K562 (cell line): ENCODE data around the gene WNT6. TPM values are rescaled to one million over a fixed set of nuclear protein-coding genes. Genes with fewer than 3 reads are reported as not detected.

Experiments used
- ATAC-seq: fragments of 200-7000 bp; cut with Tn5 transposase; 3 replicates; pipeline ENCODE4 v1.9.1; 2020; ENCODE audit warnings: moderate library complexity
- BruUV-seq: library from RNA; stranded (reverse); fragments of 400-500 nt; replicated peaks from 2 replicates; lab custom pipeline; 2021; lab: Mats Ljungman, UMichigan
- CTCF ChIA-PET: fragments of 300-600 bp; formaldehyde crosslinking; extraction: SDS; loops from one replicate; lab custom pipeline; 2021; ENCODE audit warnings: low intra/inter-chr PET ratio; lab: Yijun Ruan, JAX
- POLR2A ChIA-PET: fragments of 300-600, 350-650 bp; sonication (Branson Sonifier 250); formaldehyde crosslinking; extraction: SDS; loops from one replicate; lab custom pipeline; 2021; ENCODE audit warnings: antibody characterized with exemption, inconsistent platforms; lab: Yijun Ruan, JAX
- DNase-seq, 4 experiments: peaks; one replicate each; pipeline versions ENCODE4 v3.0.0 to v3.0.0-alpha.2; 2011 to 2018; ENCODE audit warnings: low spot score in 3 of 4, mixed read lengths in 3 of 4; ENCODE audit errors: extremely low read depth in 1 of 4
- FAIRE-seq: peaks from 2 replicates; lab custom pipeline; 2011; peaks lifted over from hg19 to GRCh38; lab: Jason Lieb, UNC
- H2AFZ ChIP-seq: 2 replicates; pipeline ENCODE4 v1.6.0; 2011; ENCODE audit warnings: low read depth, low read length, control low read depth, inconsistent platforms
- H3K27ac ChIP-seq: fragments of 200-600 bp; 3 replicates; pipeline ENCODE4 v1.8.0; 2011; ENCODE audit warnings: low read depth, mild to moderate bottlenecking, control low read depth, inconsistent platforms, low read length, moderate library complexity, mixed read lengths; ENCODE audit errors: extremely low read depth
- H3K27me3 ChIP-seq, 2 experiments: fragments of 300-600 bp in 1 of 2; 2 replicates in 1 of 2; 3 replicates in 1 of 2; pipeline versions ENCODE4 v1.6.0 to v1.8.0; 2011; ENCODE audit warnings: inconsistent platforms in 2 of 2, low read length in 2 of 2, mild to moderate bottlenecking in 1 of 2, mixed read lengths in 1 of 2, moderate library complexity in 1 of 2; ENCODE audit not compliant: control insufficient read depth in 2 of 2, insufficient read depth in 2 of 2
- H3K36me3 ChIP-seq: fragments of 300-600 bp; 3 replicates; pipeline ENCODE4 v1.8.0; 2011; ENCODE audit warnings: mild to moderate bottlenecking, low read length, inconsistent platforms; ENCODE audit not compliant: control insufficient read depth, insufficient read depth
- H3K4me1 ChIP-seq, 2 experiments: fragments of 200-600 bp in 1 of 2; replicated peaks in 1 of 2; 2 replicates in 1 of 2; 3 replicates in 1 of 2; pipeline versions ENCODE4 v1.5.1 to v1.8.0; 2011; ENCODE audit warnings: inconsistent platforms in 2 of 2, low read length in 2 of 2, mild to moderate bottlenecking in 1 of 2, mixed read lengths in 1 of 2, moderate library complexity in 1 of 2; ENCODE audit not compliant: control insufficient read depth in 2 of 2, insufficient read depth in 2 of 2
- H3K4me2 ChIP-seq: 2 replicates; pipeline ENCODE4 v1.6.1; 2011; ENCODE audit warnings: low read length, control low read depth, inconsistent platforms, mixed read lengths; ENCODE audit not compliant: insufficient read depth
- H3K4me3 ChIP-seq: fragments of 200-600 bp; sonication (generic), shearing (Covaris generic); 2 replicates; pipeline ENCODE4 v1.5.1; 2016; ENCODE audit warnings: control low read depth, inconsistent platforms
- H3K79me2 ChIP-seq: fragments of 200-600 bp; 3 replicates; pipeline ENCODE4 v1.8.0; 2011; ENCODE audit warnings: low read length, inconsistent platforms; ENCODE audit not compliant: control insufficient read depth, insufficient read depth
- H3K9ac ChIP-seq, 2 experiments: 2 replicates each; pipeline versions ENCODE4 v1.6.0 to v1.6.1; 2011; ENCODE audit warnings: low read depth in 2 of 2, low read length in 2 of 2, control low read depth in 1 of 2, inconsistent platforms in 1 of 2, mild to moderate bottlenecking in 1 of 2, mixed read lengths in 1 of 2; ENCODE audit not compliant: insufficient read depth in 1 of 2
- H3K9me1 ChIP-seq: one replicate; pipeline ENCODE4 v1.6.0; 2011; ENCODE audit warnings: inconsistent platforms, mild to moderate bottlenecking, low read length, moderate library complexity; ENCODE audit not compliant: control insufficient read depth, insufficient read depth
- H3K9me3 ChIP-seq: replicated peaks from 2 replicates; pipeline ENCODE4 v1.5.1; 2011; ENCODE audit warnings: low read depth, low read length, inconsistent platforms; ENCODE audit not compliant: control insufficient read depth, insufficient read depth
- H4K20me1 ChIP-seq: replicated peaks from 2 replicates; pipeline ENCODE4 v1.6.1; 2011; ENCODE audit warnings: low read length, inconsistent platforms, mixed read lengths; ENCODE audit not compliant: control insufficient read depth, insufficient read depth
- C11orf30 ChIP-seq: fragments of 450-650 bp; IDR thresholded peaks from 2 replicates; pipeline ENCODE4 v1.6.1; 2016; ENCODE audit warnings: low read depth, mild to moderate bottlenecking
- CTCFL ChIP-seq: IDR thresholded peaks from 2 replicates; pipeline ENCODE4 v1.6.1; 2011; ENCODE audit warnings: borderline replicate concordance, low read depth, mild to moderate bottlenecking, moderate library complexity, low read length; ENCODE audit not compliant: insufficient read depth, poor library complexity, severe bottlenecking
- FOSL1 ChIP-seq: fragments of 200-800 bp; sonication (Bioruptor generic); conservative IDR thresholded peaks from 2 replicates; pipeline ENCODE4 v1.6.1; 2016; ENCODE audit warnings: missing genetic modification characterization, missing compliant biosample characterization
- JUN ChIP-seq, 2 experiments: sonication (generic) in 1 of 2; formaldehyde crosslinking in 1 of 2; IDR thresholded peaks; 2 replicates each; pipeline versions ENCODE4 v1.6.1 to v1.8.0; 2012 to 2022; ENCODE audit warnings: borderline replicate concordance in 2 of 2, mild to moderate bottlenecking in 2 of 2, improper control_type of control experiment in 1 of 2, low read depth in 1 of 2, low read length in 1 of 2, missing genetic modification reagents in 1 of 2
- NCOA4 ChIP-seq: fragments of 450-650 bp; IDR thresholded peaks from 2 replicates; pipeline ENCODE4 v1.6.1; 2018; ENCODE audit warnings: mild to moderate bottlenecking; ENCODE audit not compliant: partially characterized antibody
- PATZ1 ChIP-seq: fragments of 250-450 bp; sonication (Bioruptor Pico); IDR thresholded peaks from 2 replicates; pipeline ENCODE4 v1.5.0; 2020; ENCODE audit warnings: mild to moderate bottlenecking, borderline replicate concordance
- PHB ChIP-seq: fragments of 250-450 bp; sonication (Bioruptor Pico); IDR thresholded peaks from 2 replicates; pipeline ENCODE4 v1.5.0; 2021
- PHTF2 ChIP-seq: fragments of 250-450 bp; sonication (Bioruptor Pico); IDR thresholded peaks from 2 replicates; pipeline ENCODE4 v1.5.0; 2021; ENCODE audit warnings: mild to moderate bottlenecking
- POLR2B ChIP-seq: fragments of 450-650 bp; IDR thresholded peaks from 2 replicates; pipeline ENCODE4 v1.6.1; 2018; ENCODE audit warnings: low read depth; ENCODE audit not compliant: partially characterized antibody
- TAF7 ChIP-seq: fragments of 450-650 bp; IDR thresholded peaks from 2 replicates; pipeline ENCODE4 v1.6.1; 2016; ENCODE audit warnings: missing genetic modification characterization, missing compliant biosample characterization
- ZNF140 ChIP-seq: fragments of 250-450 bp; sonication (Bioruptor Pico); IDR thresholded peaks from 2 replicates; pipeline ENCODE4 v1.8.0; 2021; ENCODE audit warnings: moderate library complexity, mild to moderate bottlenecking, inconsistent platforms
- ZNF146 ChIP-seq: IDR thresholded peaks from one replicate; pipeline ENCODE4 v1.6.1; 2018; ENCODE audit warnings: missing compliant biosample characterization; ENCODE audit not compliant: unreplicated experiment
- WGBS: fragments of 100-300 bp; shearing (Covaris generic); methylation state at CpG from one replicate; pipeline ENCODE4 v1.1.6; 2016; ENCODE audit warnings: low coverage, mixed read lengths; ENCODE audit not compliant: insufficient coverage; ENCODE audit errors: missing lambda C conversion rate; 5-methylcytosine and 5-hydroxymethylcytosine counted together
- in situ Hi-C: fragments of 300-500 bp; cut with MboI; formaldehyde crosslinking; loops from 4 replicates; pipeline ENCODE4 v1.15.0; 2018; ENCODE audit warnings: inconsistent platforms, mixed read lengths
- intact Hi-C: fragments of 100-400 bp; cut with micrococcal nuclease; formaldehyde crosslinking; loops from 2 replicates; pipeline ENCODE4 v1.14.2; 2022
- polyA plus RNA-seq, 8 experiments: library from polyadenylated mRNA; depleted of rRNA in 4 of 8; stranded (reverse) in 5 of 8; unstranded in 3 of 8; fragments of >200 nt; fragmentation: Nextera tagmentation in 2 of 8; fragmentation: Illumina TruSeq in 1 of 8; extraction: Ambion mirVana in 2 of 8; extraction: Trizol in 1 of 8; gene quantifications; 2 replicates each; pipeline versions ENCODE4 v1.2.1 to v1.2.3, GENCODE V29; 2011 to 2014; ENCODE audit warnings: inconsistent platforms in 1 of 8, missing spikeins in 1 of 8
- total RNA-seq, 7 experiments: library from RNA; depleted of rRNA in 6 of 7; stranded (reverse); fragments of >200 nt in 6 of 7; fragmentation: Illumina TruSeq in 2 of 7; extraction: Trizol in 2 of 7; gene quantifications; 2 replicates each; pipeline versions ENCODE4 v1.2.1 to v1.2.3, GENCODE V29; 2011 to 2021; ENCODE audit warnings: low replicate concordance in 1 of 7

The WNT6 gene
- total and polyA plus RNA-seq, 9 of the 15 experiments (the other 6 are each of a cell fraction or from before 2014, with no cell fraction given): not detected

GRCh38 chr2:218865999-218866398, 6.4 kb downstream of the WNT6 start:
- Histone ChIP-seq H3K9me3 (no peaks in the 10 kb centered on the region), H3K9ac (no peak overlapping the region), H3K27ac (no peak overlapping the region), H3K4me3 (no peak overlapping the region), H3K27me3 (peaks cover 5 to 24% of the 10 kb centered on the region in 2 experiments; a peak in 4 of 5 replicates), H3K4me2 (no peak overlapping the region), H3K4me1 (peaks cover 2 to 4% of the 10 kb centered on the region in 2 experiments; a peak in 3 of 5 replicates), H2AFZ (no peak overlapping the region), H4K20me1 (peaks cover 4% of the 10 kb centered on the region; the same call in 1 of the 2 replicates), H3K79me2 (no peaks in the 10 kb centered on the region), H3K36me3 (no peaks in the 10 kb centered on the region), H3K9me1 (no peaks in the 10 kb centered on the region)
- peak; percentile 29 for TF ChIP-seq CTCFL
- no peak for TF ChIP-seq PHTF2 (CRISPR knock-in tag)
- DNase-seq: no peak
- no CpG with 5 or more reads among the region's 6 CpGs for WGBS
- ChIA-PET CTCF (no interaction called here), POLR2A (no interaction called here)
- in situ Hi-C loops (no loop called here), intact Hi-C loops (no loop called here)
- no TSS peak for BruUV-seq
- no peak for FAIRE-seq
- ATAC-seq: peak; percentile 71

- Histone ChIP-seq H4K20me1 (no peaks in the 10 kb centered on the region), H3K4me1 (peaks cover 0 to 10% of the 10 kb centered on the region in 2 experiments; a peak in 2 of 5 replicates), H3K27ac (no peak overlapping the region), H3K4me3 (no peak overlapping the region), H3K9ac (no peak overlapping the region), H3K4me2 (no peak overlapping the region), H3K79me2 (no peaks in the 10 kb centered on the region), H3K9me3 (no peaks in the 10 kb centered on the region), H2AFZ (no peak overlapping the region), H3K36me3 (no peaks in the 10 kb centered on the region), H3K27me3 (peaks cover 6 to 32% of the 10 kb centered on the region in 2 experiments; a peak in 3 of 5 replicates), H3K9me1 (no peaks in the 10 kb centered on the region)
- ChIA-PET POLR2A (no interaction called here), CTCF (no interaction called here)
- intact Hi-C loops: no loop called here
- ATAC-seq: no peak
- no peak for DNase-seq
- TF ChIP-seq PHB (CRISPR knock-in tag) (no peak), PATZ1 (CRISPR knock-in tag) (no peak), JUN (IDR thresholded peaks at IDR 0.05; ENCODE audit: borderline replicate concordance, low read depth, low read length) (no peak), JUN (CRISPR knock-in tag; IDR thresholded peaks at IDR 0.05; ENCODE audit: borderline replicate concordance) (no peak), ZNF146 (CRISPR knock-in tag) (no peak), TAF7 (no peak), FOSL1 (tag) (no peak), NCOA4 (no peak), POLR2B (no peak), ZNF140 (CRISPR knock-in tag) (no peak), C11orf30 (no peak)
- 6% methylated on average over 6 of the region's 6 CpGs for WGBS
- no peak for FAIRE-seq
- in situ Hi-C loops: no loop called here
- BruUV-seq: no TSS peak
Observed at GRCh38 chr2:218867900-218868299, 8.3 kb downstream of the WNT6 start.
